OCI-LY3 (cell line): ENCODE results near the gene PCBP3.

Experiments
- H2AFZ ChIP-seq: fragments of 200-600, 300-600 bp; shearing (Covaris generic); 2 replicates; pipeline ENCODE4 v1.6.0; 2014; ENCODE audit warnings: antibody characterized with exemption, low read depth, low read length
- H3K27ac ChIP-seq: fragments of 200-600, 300-600 bp; sonication (generic); 2 replicates; pipeline ENCODE4 v1.5.1; 2014; ENCODE audit warnings: mild to moderate bottlenecking, low read length, moderate library complexity, mixed read lengths
- H3K27me3 ChIP-seq: fragments of 200-600, 300-600 bp; sonication (generic); 2 replicates; pipeline ENCODE4 v1.6.1; 2014; ENCODE audit warnings: low read depth, low read length, mixed read lengths
- H3K36me3 ChIP-seq: fragments of 200-600, 300-600 bp; sonication (generic); replicated peaks from 2 replicates; pipeline ENCODE3; 2014; ENCODE audit warnings: low read depth, low read length, mixed read lengths
- H3K4me1 ChIP-seq: fragments of 300-600, 200-600 bp; sonication (generic); 2 replicates; pipeline ENCODE4 v1.6.1; 2014; ENCODE audit warnings: low read length, mixed read lengths
- H3K4me2 ChIP-seq: fragments of 200-600, 300-600 bp; sonication (generic); 2 replicates; pipeline ENCODE4 v1.6.1; 2014; ENCODE audit warnings: low read length, mixed read lengths
- H3K4me3 ChIP-seq: fragments of 300-600, 200-600 bp; sonication (generic); 2 replicates; pipeline ENCODE4 v1.5.1; 2014; ENCODE audit warnings: antibody characterized with exemption, mild to moderate bottlenecking, low read length, moderate library complexity
- H3K79me2 ChIP-seq: fragments of 300-600, 200-600 bp; shearing (Covaris generic); 2 replicates; pipeline ENCODE4 v1.6.1; 2014; ENCODE audit warnings: mild to moderate bottlenecking, low read length, mixed read lengths
- H3K9ac ChIP-seq: fragments of 300-600, 200-600 bp; shearing (Covaris generic); 2 replicates; pipeline ENCODE4 v1.6.0; 2014; ENCODE audit warnings: mild to moderate bottlenecking, low read length, moderate library complexity
- H3K9me3 ChIP-seq: fragments of 200-600, 300-600 bp; shearing (Covaris generic); 2 replicates; pipeline ENCODE4 v1.6.1; 2014; ENCODE audit warnings: low read length, mixed read lengths; ENCODE audit not compliant: insufficient read depth
- H4K20me1 ChIP-seq: fragments of 200-600, 300-600 bp; sonication (generic); 2 replicates; pipeline ENCODE4 v1.6.1; 2016; ENCODE audit warnings: low read length, mixed read lengths; ENCODE audit not compliant: insufficient read depth
- CTCF ChIP-seq: fragments of 200-600, 300-600 bp; sonication (generic); IDR thresholded peaks from 2 replicates; pipeline ENCODE4 v1.5.1; 2014; ENCODE audit warnings: antibody characterized with exemption, low read length, low read depth
- EZH2phosphoT487 ChIP-seq: fragments of 200-600 bp; shearing (Covaris generic); IDR thresholded peaks from 2 replicates; pipeline ENCODE4 v1.6.1; 2018; ENCODE audit warnings: antibody characterized with exemption, mixed run types, low read depth

PCBP3 gene

GRCh38 chr21:45976701-45977311 lies 333.3 kb downstream of the PCBP3 start:
- Histone ChIP-seq H3K79me2 (no peaks in the 10 kb centered on the region), H3K36me3 (no peaks in the 10 kb centered on the region), H3K27me3 (no peaks in the 10 kb centered on the region), H2AFZ (no peak overlapping the region), H3K9me3 (no peaks in the 10 kb centered on the region), H3K4me1 (no peaks in the 10 kb centered on the region), H4K20me1 (no peaks in the 10 kb centered on the region), H3K4me3 (no peak overlapping the region), H3K9ac (no peak overlapping the region), H3K27ac (no peak overlapping the region), H3K4me2 (no peak overlapping the region)
- TF ChIP-seq EZH2phosphoT487 = no peak
- no peak for TF ChIP-seq CTCF

- Histone ChIP-seq H3K79me2 (no peaks in the 10 kb centered on the region), H3K9ac (no peak overlapping the region), H3K4me3 (no peak overlapping the region), H4K20me1 (no peaks in the 10 kb centered on the region), H3K4me1 (no peaks in the 10 kb centered on the region), H3K27me3 (no peaks in the 10 kb centered on the region), H3K36me3 (no peaks in the 10 kb centered on the region), H3K4me2 (no peak overlapping the region), H3K27ac (no peak overlapping the region), H3K9me3 (no peaks in the 10 kb centered on the region), H2AFZ (no peak overlapping the region)
- TF ChIP-seq CTCF (no peak), EZH2phosphoT487 (no peak)
Observed at GRCh38 chr21:45977396-45977795, 333.9 kb downstream of the PCBP3 start.

- Histone ChIP-seq H3K9me3 (no peaks in the 10 kb centered on the region), H3K79me2 (no peaks in the 10 kb centered on the region), H3K4me3 (no peak overlapping the region), H3K27me3 (no peaks in the 10 kb centered on the region), H4K20me1 (no peaks in the 10 kb centered on the region), H2AFZ (no peak overlapping the region), H3K9ac (no peak overlapping the region), H3K4me2 (no peak overlapping the region), H3K27ac (no peak overlapping the region), H3K4me1 (no peaks in the 10 kb centered on the region), H3K36me3 (no peaks in the 10 kb centered on the region)
- no peak for TF ChIP-seq EZH2phosphoT487
- no peak for TF ChIP-seq CTCF
Observed at GRCh38 chr21:45979141-45979631, 335.7 kb downstream of the PCBP3 start.

GRCh38 chr21:45979651-45980050 lies 336.1 kb downstream of the PCBP3 start:
- Histone ChIP-seq H3K79me2 (no peaks in the 10 kb centered on the region), H3K36me3 (no peaks in the 10 kb centered on the region), H3K9ac (no peak overlapping the region), H3K4me2 (no peak overlapping the region), H3K27me3 (no peaks in the 10 kb centered on the region), H3K4me3 (no peak overlapping the region), H3K27ac (no peak overlapping the region), H3K4me1 (no peaks in the 10 kb centered on the region), H3K9me3 (no peaks in the 10 kb centered on the region), H2AFZ (no peak overlapping the region), H4K20me1 (no peaks in the 10 kb centered on the region)
- TF ChIP-seq CTCF (no peak), EZH2phosphoT487 (no peak)
